ENCODE results near the gene HSPA1B.
"Not testable (repeated sequence)": the region's sequence is repeated elsewhere in the genome, so short reads cannot be mapped to it uniquely, and the experiment has no call there.

The HSPA1B gene

DNA sequence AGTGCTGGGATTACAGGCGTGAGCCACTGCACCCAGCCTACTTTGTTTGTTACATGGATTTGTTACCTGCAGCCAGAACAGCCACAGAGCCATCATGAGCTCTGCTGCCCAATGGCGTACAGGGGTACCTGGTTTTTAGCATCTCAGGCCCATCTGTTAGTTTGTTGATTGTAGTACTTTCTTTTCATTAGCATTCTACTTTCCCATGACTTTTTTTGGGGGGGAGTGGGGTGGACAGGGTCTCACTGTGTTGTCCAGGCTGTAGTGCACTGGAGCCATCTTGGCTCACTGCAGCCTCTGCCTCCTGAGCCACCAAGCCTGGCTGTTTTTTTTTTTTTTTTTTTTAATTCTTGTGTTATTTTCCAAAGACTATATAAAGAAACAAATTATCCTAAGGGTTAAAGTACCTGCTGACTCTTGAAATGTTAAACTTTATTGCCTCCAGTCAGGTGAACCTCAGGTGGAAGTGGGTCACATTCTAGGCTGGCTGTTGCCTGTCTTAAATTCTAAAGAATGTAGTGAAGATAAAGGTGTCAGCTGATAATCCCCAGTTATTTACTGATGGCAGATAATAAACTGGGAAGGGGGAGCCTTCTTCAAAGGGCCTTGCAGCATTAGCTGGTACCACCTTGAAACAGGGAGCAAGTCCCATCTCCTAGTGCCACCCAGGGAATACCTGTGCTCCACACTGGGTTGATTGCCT is 19.9 kb downstream of the HSPA1B start:
- no peak overlapping the region for H3K9ac ChIP-seq (ENCODE audit: low read length)
- no peaks in the 10 kb centered on the region for H3K36me3 ChIP-seq (ENCODE audit: control insufficient read depth, insufficient read depth, low read length)
- no peak overlapping the region for H3K27ac ChIP-seq (ENCODE audit: low read depth, low read length)
- H3K9me3 ChIP-seq (ENCODE audit: control insufficient read depth, insufficient read depth, low read depth, low read length), result no peaks in the 10 kb centered on the region
- H3K4me3 ChIP-seq (ENCODE audit: low read depth, low read length), result no peak overlapping the region
- no peaks in the 10 kb centered on the region for H3K27me3 ChIP-seq (ENCODE audit: control insufficient read depth, insufficient read depth, low read length)
- H3K4me1 ChIP-seq (ENCODE audit: control insufficient read depth, insufficient read depth, low read length), result no peaks in the 10 kb centered on the region

- peaks cover 11% of the 10 kb centered on the region for H3K9me3 ChIP-seq (ENCODE audit: control insufficient read depth, insufficient read depth, low read depth, low read length)
- no peaks in the 10 kb centered on the region for H3K27me3 ChIP-seq (ENCODE audit: control insufficient read depth, insufficient read depth, low read length)
- H3K36me3 ChIP-seq (ENCODE audit: control insufficient read depth, insufficient read depth, low read length), result no peaks in the 10 kb centered on the region; the same call in 1 of the 2 replicates
- H3K4me1 ChIP-seq (ENCODE audit: control insufficient read depth, insufficient read depth, low read length), result no peaks in the 10 kb centered on the region
- no peak overlapping the region for H3K9ac ChIP-seq (ENCODE audit: low read length)
- H3K27ac ChIP-seq (ENCODE audit: low read depth, low read length), result no peak overlapping the region
- H3K4me3 ChIP-seq (ENCODE audit: low read depth, low read length), result no peak overlapping the region
These were observed 23.4 kb downstream of the HSPA1B start for GRCh38 chr6:31850765-31851484.

DNA sequence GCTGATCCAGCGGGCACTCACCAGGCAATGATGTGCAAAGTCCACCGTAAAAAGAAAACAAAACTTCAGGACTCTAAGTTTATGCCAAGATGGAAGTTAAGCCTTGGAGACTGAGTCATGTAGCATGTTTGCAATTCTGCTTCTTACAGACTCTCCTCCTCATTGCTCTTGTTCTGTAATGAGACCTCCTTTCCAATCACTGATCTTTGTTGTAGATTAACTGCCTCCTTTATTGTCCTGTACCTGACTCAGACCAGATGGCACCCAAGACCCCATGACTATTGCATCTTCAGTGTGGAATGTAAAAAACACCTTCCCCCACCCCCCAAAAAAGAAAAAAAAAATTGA is 23.9 kb downstream of the HSPA1B start:
- no peaks in the 10 kb centered on the region for H3K4me1 ChIP-seq (ENCODE audit: control insufficient read depth, insufficient read depth, low read length)
- no peak overlapping the region for H3K27ac ChIP-seq (ENCODE audit: low read depth, low read length)
- H3K9me3 ChIP-seq (ENCODE audit: control insufficient read depth, insufficient read depth, low read depth, low read length), result peaks cover 11% of the 10 kb centered on the region
- H3K4me3 ChIP-seq (ENCODE audit: low read depth, low read length), result no peak overlapping the region
- H3K36me3 ChIP-seq (ENCODE audit: control insufficient read depth, insufficient read depth, low read length), result no peaks in the 10 kb centered on the region; the same call in 1 of the 2 replicates
- no peaks in the 10 kb centered on the region for H3K27me3 ChIP-seq (ENCODE audit: control insufficient read depth, insufficient read depth, low read length)
- H3K9ac ChIP-seq (ENCODE audit: low read length), result no peak overlapping the region

- H3K9ac ChIP-seq (ENCODE audit: low read length); H3K27me3 ChIP-seq (ENCODE audit: control insufficient read depth, insufficient read depth, low read length); H3K4me1 ChIP-seq (ENCODE audit: control insufficient read depth, insufficient read depth, low read length); H3K4me3 ChIP-seq (ENCODE audit: low read depth, low read length); H3K36me3 ChIP-seq (ENCODE audit: control insufficient read depth, insufficient read depth, low read length); H3K27ac ChIP-seq (ENCODE audit: low read depth, low read length): not testable (repeated sequence)
- H3K9me3 ChIP-seq (ENCODE audit: control insufficient read depth, insufficient read depth, low read depth, low read length), result peaks cover 11% of the 10 kb centered on the region
These were observed 24.6 kb downstream of the HSPA1B start for GRCh38 chr6:31851980-31852718.

GRCh38 chr6:31857774-31858173 is 30.2 kb downstream of the HSPA1B start:
- not testable (repeated sequence) for H3K27ac ChIP-seq (ENCODE audit: low read depth, low read length); H3K4me3 ChIP-seq (ENCODE audit: low read depth, low read length); H3K4me1 ChIP-seq (ENCODE audit: control insufficient read depth, insufficient read depth, low read length); H3K9me3 ChIP-seq (ENCODE audit: control insufficient read depth, insufficient read depth, low read depth, low read length); H3K9ac ChIP-seq (ENCODE audit: low read length); H3K27me3 ChIP-seq (ENCODE audit: control insufficient read depth, insufficient read depth, low read length)
- peaks cover 30% of the 10 kb centered on the region for H3K36me3 ChIP-seq (ENCODE audit: control insufficient read depth, insufficient read depth, low read length)

DNA sequence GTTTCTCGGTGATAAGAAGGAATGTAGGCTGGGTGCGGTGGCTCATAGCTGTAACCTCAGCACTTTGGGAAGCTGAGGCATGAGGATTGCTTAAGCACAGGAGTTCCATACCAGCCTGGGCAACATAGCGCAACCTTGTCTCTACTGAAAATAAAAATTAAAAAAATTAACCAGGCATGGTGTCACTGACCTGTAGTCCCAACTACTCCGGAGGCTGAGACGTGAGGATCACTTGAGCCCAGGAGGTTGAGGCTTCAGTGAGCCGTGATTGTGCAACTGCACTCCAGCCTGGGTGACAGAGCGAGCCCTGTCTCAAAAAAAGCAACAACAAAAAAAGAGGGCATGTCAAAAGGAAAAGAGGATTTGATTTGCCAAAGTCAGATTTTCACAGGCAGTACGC is 31.2 kb downstream of the HSPA1B start:
- H3K9me3 ChIP-seq (ENCODE audit: control insufficient read depth, insufficient read depth, low read depth, low read length), result peaks cover 6% of the 10 kb centered on the region
- H3K4me3 ChIP-seq (ENCODE audit: low read depth, low read length), result no peak overlapping the region
- no peak overlapping the region for H3K9ac ChIP-seq (ENCODE audit: low read length)
- H3K27me3 ChIP-seq (ENCODE audit: control insufficient read depth, insufficient read depth, low read length), result no peaks in the 10 kb centered on the region
- H3K36me3 ChIP-seq (ENCODE audit: control insufficient read depth, insufficient read depth, low read length), result peaks cover 30% of the 10 kb centered on the region
- no peak overlapping the region for H3K27ac ChIP-seq (ENCODE audit: low read depth, low read length)
- peaks cover 3% of the 10 kb centered on the region; the same call in 1 of the 2 replicates for H3K4me1 ChIP-seq (ENCODE audit: control insufficient read depth, insufficient read depth, low read length)

DNA sequence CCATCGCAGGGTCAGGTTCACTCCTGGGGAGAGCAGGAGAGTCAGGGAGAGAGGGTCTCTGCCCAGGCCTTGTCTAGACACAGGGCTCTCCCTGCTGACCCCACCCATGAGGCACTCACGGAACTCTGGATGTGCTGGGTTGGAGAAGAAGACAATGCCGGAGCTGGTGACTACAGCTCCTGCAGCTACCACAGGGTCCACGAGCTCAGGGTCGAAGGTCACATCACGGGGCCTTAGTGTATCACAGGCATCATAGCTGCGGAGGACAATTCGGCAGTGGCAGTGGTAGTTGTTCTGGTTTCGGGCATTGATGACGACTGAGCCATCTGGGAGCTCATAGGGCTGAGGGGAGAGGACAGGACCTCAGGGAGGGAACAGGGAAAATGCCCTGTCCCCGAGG is 32.4 kb downstream of the HSPA1B start:
- peaks cover 3% of the 10 kb centered on the region; the same call in 1 of the 2 replicates for H3K4me1 ChIP-seq (ENCODE audit: control insufficient read depth, insufficient read depth, low read length)
- no peak overlapping the region for H3K27ac ChIP-seq (ENCODE audit: low read depth, low read length)
- no peaks in the 10 kb centered on the region for H3K27me3 ChIP-seq (ENCODE audit: control insufficient read depth, insufficient read depth, low read length)
- H3K4me3 ChIP-seq (ENCODE audit: low read depth, low read length), result no peak overlapping the region
- H3K9me3 ChIP-seq (ENCODE audit: control insufficient read depth, insufficient read depth, low read depth, low read length), result peaks cover 6% of the 10 kb centered on the region
- peaks cover 30% of the 10 kb centered on the region for H3K36me3 ChIP-seq (ENCODE audit: control insufficient read depth, insufficient read depth, low read length)
- H3K9ac ChIP-seq (ENCODE audit: low read length), result no peak overlapping the region

GRCh38 chr6:31860349-31860748 is 32.8 kb downstream of the HSPA1B start:
- Histone ChIP-seq H3K9me3 (ENCODE audit: control insufficient read depth, insufficient read depth, low read depth, low read length) (peaks cover 3% of the 10 kb centered on the region), H3K27ac (ENCODE audit: low read depth, low read length) (no peak overlapping the region), H3K27me3 (ENCODE audit: control insufficient read depth, insufficient read depth, low read length) (no peaks in the 10 kb centered on the region), H3K4me1 (ENCODE audit: control insufficient read depth, insufficient read depth, low read length) (peaks cover 3% of the 10 kb centered on the region; the same call in 1 of the 2 replicates), H3K9ac (ENCODE audit: low read length) (no peak overlapping the region), H3K4me3 (ENCODE audit: low read depth, low read length) (no peak overlapping the region), H3K36me3 (ENCODE audit: control insufficient read depth, insufficient read depth, low read length) (peaks cover 30% of the 10 kb centered on the region)

DNA sequence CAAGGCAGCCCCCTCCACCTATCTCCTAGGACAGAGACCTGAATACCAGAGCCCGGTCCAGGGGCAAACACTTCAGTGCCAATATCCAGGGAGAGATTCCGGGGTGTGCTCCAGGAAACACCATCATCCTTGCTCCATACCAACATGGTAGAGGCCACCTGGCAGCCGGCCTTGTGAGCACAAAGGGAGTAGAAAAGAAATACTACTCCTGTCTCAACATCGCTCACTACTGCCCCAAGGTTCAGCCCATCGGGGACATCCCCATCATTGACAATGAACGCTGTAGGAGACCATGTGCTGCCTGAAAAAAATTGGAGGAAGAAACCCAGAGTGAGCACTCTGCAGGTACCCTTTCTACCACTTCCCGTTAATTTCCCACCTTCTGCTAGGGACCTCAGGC is 33.6 kb downstream of the HSPA1B start:
- no peaks in the 10 kb centered on the region for H3K27me3 ChIP-seq (ENCODE audit: control insufficient read depth, insufficient read depth, low read length)
- H3K36me3 ChIP-seq (ENCODE audit: control insufficient read depth, insufficient read depth, low read length), result peaks cover 30% of the 10 kb centered on the region
- H3K27ac ChIP-seq (ENCODE audit: low read depth, low read length), result no peak overlapping the region
- H3K9ac ChIP-seq (ENCODE audit: low read length), result no peak overlapping the region
- no peaks in the 10 kb centered on the region for H3K9me3 ChIP-seq (ENCODE audit: control insufficient read depth, insufficient read depth, low read depth, low read length)
- H3K4me3 ChIP-seq (ENCODE audit: low read depth, low read length), result no peak overlapping the region
- H3K4me1 ChIP-seq (ENCODE audit: control insufficient read depth, insufficient read depth, low read length), result peaks cover 3% of the 10 kb centered on the region; the same call in 1 of the 2 replicates

GRCh38 chr6:31861919-31862343 is 34.4 kb downstream of the HSPA1B start:
- H3K27me3 ChIP-seq (ENCODE audit: control insufficient read depth, insufficient read depth, low read length), result no peaks in the 10 kb centered on the region
- H3K4me1 ChIP-seq (ENCODE audit: control insufficient read depth, insufficient read depth, low read length), result peaks cover 3% of the 10 kb centered on the region; the same call in 1 of the 2 replicates
- H3K4me3 ChIP-seq (ENCODE audit: low read depth, low read length), result peak overlapping the region; percentile 93
- no peaks in the 10 kb centered on the region for H3K9me3 ChIP-seq (ENCODE audit: control insufficient read depth, insufficient read depth, low read depth, low read length)
- no peak overlapping the region for H3K27ac ChIP-seq (ENCODE audit: low read depth, low read length)
- H3K36me3 ChIP-seq (ENCODE audit: control insufficient read depth, insufficient read depth, low read length), result peaks cover 30% of the 10 kb centered on the region
- H3K9ac ChIP-seq (ENCODE audit: low read length), result peak overlapping the region; percentile 85
